Fibroblast of skin of right quadriceps (primary cell): ENCODE results near the gene XRCC2.
"Not testable (repeated sequence)": the region's sequence is repeated elsewhere in the genome, so short reads cannot be mapped to it uniquely, and the experiment has no call there.

Experiments used
- DNase-seq: peaks from one replicate; pipeline ENCODE4 v3.0.0-alpha.2; 2013

XRCC2 gene

DNA sequence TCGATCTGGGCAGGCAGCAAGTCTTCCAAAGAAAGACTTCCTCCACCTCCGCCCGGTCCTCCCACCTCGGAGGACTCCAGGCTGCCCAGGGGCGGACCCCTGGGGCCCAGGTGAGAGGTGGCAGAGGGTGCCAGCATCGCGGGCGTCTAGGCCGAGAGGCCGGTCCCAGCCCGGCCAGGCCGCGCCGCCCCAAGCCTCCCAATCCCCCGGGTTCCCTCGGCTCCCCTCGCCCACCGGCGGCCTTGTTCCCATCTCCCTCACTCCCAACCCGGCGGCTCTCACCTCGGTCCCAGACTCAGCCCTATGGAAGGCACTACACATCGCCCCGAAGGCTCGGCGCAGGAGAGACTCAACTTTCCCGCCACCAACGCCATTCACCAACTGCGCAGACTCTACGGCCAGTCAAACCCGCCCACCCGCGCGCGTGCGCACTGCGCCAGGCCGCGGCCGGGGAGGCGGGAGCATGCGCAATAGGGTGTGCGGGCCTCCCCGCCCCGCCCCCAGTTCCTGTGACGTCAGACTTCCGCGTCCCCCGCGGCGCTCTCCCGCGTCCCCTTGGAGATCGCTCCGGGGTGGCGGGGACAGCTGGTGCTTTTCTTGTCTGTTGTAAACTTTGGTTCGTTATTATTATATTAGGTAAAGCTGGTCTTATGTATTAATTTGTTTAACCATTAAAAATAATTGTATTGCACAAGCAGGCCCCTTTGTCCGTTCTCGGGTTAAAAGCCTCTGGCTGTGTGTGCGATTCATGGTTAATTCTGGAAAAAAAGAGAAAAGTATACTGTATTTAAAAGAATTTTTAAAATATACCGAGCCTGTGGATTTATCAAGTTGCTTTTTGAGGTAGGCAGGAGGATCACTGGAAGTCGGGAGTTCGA lies at the start of gene XRCC2:
TSS of gene XRCC2 (minus strand) at position 383 of the 878 bp plus-strand sequence. CDS start at position 321, 62 bp downstream.
- peak; percentile 90 for DNase-seq

DNA sequence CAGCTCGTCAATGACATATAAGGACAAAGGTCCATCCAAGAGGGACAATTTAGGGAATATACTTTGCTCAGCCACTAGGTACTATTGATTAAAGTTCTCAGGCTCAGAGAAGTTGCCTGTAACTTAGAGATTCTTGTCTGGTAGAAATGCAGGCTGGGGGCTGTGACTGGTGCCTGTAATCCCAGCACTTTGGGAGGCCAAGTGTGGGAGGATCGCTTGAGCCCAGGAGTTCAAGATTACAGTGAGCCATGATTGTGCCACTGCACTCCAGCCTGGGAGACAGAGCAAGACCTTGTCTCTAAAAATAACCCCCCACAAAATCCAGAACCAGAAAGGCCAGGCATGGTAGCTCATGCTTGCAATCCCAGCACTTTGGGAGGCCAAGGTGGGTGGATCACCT lies 47.4 kb upstream of the XRCC2 start:
- no peak for DNase-seq

DNA sequence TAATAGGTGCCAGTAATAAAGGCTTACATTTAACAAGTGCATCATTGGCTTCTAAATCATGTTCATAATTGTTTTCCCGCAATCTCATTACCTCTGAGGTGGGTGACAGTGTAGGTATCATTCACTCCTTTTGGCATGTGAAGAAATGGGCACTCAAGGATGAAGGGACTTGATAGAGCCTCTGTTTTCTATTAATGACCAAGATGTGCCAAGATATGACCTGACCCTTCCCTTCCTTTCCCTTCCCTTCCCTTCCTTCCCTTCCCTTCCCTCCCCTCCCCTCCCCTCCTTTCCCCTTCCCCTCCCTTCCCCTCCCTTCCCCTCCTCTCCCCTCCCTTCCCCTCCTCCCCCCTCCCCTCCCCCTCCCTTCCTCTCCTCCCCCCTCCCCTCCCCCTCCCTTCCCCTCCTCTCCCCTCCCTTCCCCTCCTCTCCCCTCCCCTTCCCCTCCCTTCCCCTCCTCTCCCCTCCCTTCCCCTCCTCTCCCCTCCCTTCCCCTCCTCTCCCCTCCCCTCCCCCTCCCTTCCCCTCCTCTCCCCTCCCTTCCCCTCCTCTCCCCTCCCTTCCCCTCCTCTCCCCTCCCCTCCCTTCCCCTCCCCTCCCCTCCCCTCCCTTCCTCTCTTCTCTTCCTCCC lies 36.6 kb upstream of the XRCC2 start:
- not testable (repeated sequence) for DNase-seq

DNA sequence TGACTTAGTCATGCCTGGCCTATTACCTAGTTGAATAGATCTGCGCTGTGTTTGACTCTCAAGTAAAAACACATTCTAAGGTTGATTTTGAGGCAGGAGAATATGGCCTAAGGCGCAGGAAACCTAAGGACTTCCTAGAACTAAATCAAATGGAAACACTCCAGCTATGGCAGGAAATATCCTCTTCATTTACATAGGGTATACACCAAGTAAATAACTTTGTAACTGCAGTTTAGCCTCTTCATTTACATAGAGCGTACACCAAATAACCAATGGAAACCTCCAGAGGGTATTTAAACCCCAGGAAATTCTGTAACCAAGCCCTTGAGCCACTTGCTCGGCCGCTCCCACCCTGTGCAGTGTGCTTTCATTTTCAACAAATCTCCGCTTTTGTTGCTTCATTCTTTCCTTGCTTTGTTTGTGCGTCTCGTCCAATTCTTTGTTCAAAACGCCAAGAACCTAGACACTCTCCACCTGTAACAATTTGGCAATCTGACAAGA lies 35.6 kb upstream of the XRCC2 start:
- DNase-seq = no peak

DNA sequence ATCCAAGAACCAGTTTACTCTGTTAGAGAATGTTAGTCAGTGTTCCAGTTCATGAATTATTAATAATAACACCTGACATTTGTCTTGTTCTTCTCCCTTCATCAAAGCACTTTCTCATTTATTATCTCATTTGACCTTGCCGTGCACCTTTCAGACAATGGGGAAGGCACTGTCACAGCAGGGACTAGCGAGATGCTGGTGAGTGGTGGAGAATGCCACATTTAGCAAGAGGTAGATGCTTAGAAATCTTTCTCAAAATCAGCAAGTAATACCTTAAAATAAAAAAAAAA lies 34.2 kb upstream of the XRCC2 start:
- DNase-seq = no peak

DNA sequence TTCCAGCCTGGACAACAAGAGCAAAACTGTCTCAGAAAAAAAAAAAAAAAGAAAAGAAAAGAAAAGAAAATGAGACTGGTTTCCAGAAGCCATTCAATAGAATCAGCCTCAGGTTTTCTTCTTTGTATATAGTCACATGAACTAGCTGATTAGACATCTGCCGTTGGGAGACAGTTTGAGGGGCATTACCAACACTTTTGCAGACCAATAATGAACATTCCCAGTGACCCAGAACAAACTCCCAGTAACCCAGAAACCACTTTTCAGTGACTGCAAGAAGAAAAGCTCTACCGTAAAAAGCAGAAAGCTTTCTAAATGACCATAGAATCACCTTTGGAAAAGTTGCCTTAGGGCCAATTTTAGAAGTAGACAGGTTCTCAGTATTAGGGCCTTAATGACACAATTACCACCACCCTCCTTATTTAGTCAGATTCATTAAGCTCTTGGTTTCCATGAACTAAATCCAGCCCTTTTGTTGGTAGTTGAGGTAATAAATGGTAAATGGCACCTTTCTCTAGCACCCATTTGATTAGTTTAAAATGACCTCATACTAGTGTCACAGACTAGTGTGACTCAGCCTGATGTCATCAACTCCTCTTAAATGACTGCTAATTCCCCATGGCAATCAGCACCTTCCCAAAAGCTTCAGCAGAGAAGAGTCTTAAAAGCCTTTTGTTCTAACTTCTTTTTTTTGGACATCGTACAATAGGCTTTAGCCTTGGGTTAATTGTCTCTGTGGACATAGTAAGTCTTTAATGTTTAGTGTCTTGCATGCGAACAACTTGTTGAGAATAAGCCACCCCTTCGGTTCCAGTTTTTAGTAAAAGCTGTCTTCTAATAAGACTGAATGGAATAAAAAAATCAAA lies 33.6 kb upstream of the XRCC2 start:
- peak; percentile 9 for DNase-seq

DNA sequence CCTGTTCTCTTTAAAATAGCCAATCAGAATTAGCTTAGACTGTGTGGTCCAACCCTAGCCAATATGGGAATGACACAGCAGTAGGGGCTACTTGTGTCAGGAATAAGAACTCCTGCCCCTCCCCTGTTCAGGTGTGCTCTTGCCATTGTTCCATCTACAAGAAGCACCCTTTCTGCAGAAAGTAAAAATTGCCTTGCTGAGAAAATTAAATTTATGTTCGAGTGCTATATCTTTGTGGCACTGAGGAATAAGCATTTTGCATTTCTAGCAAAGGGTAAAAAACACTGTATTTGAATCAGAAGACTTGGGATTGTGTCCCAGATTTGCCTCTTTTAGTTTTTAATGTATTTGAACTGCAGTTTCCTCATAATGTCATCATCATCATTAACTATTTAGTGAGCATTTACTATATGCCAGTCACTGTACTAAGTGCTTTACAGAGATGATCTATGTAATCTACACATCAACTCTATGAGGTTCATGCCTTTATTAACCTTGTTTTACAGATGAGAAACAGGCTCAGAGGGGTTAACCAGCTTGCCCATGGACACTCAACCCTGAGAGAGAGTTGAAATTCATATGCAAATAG lies 28.9 kb upstream of the XRCC2 start:
- no peak for DNase-seq

DNA sequence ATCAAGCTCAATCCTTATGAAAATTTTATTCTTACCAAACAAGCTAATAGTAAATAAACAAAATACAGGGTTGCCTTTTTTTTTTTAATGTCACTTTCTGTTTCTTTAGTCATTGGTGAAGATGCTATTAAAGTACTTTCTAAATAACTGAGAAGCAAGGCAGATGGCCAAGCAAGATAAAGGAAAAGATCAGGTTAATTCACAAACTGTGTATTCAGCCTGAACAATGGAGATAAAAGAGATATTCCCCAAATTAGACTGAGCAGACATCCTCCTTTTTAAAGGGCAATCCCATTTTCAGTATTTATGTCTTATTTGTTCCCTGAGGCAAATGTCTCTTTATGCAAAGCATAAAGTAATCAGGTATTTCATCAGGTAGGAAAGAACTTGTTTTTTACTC lies 23.1 kb upstream of the XRCC2 start:
- no peak for DNase-seq

DNA sequence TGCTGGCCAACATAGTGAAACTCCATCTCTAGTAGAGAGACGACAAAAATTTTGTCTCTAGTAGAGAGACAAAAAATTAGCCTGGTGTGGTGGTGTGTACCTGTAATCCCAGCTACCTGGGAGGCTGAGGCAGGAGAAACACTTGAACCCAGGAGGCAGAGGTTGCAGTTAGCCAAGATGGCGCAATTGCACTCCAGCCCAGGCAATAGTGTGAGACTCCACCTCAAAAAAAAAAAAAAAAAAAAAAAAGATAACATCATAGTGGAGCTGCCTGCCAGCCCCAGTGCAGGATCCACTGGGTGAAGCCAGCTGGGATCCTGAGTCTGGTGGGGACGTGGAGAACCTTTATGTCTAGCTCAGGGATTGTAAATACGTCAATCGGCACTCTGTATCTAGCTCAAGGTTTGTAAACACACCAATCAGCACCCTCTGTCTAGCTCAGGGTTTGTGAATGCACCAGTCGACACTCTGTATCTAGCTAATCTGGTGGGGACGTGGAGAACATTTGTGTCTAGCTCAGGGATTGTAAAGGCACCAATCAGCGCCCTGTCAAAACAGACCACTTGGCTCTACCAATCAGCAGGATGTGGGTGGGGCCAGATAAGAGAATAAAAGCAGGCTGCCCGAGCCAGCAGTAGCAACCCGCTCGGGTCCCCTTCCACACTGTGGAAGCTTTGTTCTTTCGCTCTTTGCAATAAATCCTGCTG lies 21.5 kb upstream of the XRCC2 start:
- DNase-seq = not testable (repeated sequence)

DNA sequence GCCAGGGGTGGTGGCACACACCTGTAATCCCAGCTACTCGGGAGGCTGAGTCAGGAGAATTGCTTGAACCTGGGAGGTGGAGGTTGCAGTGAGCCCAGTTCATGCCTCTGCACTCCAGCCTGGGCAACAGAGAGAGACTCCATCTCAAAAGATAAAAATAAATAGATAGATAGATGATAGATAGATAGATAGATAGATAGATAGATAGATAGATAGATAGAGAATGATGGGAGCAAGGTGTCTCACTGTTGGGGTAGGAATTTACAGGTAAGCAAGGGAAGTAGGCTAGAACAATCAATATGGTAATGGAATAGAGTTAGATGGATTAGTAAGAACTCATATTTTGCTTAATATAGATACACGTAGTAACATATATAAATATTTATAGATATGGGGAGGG lies 16.3 kb upstream of the XRCC2 start:
- not testable (repeated sequence) for DNase-seq

DNA sequence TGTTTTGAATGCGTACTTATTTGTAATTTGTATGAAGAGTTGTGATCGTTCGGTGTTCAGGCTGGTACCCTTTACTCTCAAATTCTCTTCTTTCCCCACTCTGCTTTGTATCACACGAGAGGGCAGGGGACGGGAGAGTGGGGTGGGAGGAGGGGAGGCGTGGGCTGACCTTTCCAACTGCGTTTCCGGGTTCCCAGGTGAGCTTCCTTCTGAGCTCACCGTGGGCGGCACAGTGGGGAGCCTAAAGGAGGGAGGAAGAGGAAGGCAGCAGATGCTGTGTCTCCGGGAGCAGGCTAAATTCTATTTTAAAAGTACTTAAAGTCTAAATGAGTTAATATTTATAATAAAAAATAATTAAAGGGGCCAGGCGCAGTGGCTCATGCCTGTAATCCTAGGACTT lies 7.4 kb upstream of the XRCC2 start:
- no peak for DNase-seq

DNA sequence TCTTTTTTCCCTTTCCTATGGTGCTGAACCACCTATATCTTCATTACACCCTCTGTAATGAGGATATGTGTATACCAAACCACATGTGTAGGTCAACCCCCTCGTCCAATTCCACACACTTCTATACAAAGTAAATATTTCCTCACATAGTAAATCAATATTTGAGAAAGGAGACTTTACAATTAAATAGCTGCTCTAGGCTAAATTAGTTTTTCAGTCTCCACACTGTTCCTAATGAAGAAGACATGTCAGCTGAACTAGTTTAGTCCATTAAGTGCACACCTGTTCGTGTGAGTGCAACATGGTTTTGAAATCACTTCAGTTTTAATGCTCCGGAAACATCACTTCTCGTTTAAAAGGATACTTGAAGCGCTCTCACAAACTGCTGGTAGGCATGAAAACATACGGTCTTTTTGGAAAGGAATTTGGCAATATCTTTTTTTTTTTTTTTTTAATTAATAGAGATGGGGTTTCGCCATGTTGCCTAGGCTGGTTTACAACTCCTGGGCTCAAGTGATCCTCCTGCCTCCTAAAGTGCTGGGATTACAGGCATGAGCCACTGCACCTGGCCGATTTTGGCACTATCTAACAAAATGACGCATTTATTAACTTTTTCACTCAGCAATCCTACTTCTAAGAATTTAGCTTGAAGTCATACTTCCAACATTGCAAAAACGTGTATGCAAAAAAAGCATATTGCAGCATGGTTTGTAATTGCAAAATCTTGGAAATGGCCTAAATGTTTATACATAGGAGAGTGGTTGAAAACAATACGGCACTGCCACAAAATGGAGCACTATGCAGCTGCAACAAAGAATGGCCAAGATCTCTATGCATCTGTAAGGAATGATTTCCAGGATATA lies 2.1 kb upstream of the XRCC2 start:
- DNase-seq = no peak

DNA sequence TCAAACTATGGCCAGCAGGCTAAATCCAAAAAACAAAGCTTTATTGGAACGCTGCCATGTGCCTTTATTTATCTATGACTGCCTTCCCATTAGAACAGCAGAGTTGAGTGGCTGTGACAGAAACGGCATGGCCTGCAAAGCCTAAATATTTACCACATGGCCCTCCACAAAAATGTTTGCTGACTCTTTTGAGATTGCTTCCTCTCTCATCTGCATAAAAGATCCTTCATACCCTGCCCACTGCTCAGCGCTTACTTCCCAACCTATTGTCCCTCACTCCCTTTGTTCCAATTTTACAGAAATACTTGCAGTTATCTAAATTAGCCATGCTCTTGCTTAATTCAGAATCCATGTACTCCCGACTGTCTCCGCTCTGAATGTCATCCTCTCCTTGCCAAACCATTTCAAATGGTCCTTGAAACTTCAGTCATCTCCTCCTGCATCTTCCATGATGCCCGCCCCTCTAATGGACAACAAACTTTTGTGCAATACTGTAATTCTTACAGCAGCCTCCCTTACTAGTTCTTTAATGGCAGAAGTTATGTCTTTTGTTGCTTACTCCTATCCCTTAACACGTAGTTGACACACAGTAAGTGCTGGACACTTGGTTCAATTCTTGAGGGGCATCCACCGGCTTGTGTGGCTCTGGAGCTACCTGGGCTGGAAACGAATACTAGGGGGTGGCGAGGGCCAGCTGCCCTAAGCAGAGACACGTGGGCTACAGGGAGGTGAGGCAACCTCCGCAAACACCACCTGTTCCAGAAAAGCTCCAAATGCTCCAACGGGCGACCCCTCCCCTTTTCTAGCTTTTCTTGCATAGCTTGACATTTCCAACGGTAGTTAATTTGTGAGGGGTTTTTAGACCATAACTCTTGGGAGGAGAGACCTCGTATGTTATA lies 832 bp downstream of the XRCC2 start:
- DNase-seq = peak; percentile 12

DNA sequence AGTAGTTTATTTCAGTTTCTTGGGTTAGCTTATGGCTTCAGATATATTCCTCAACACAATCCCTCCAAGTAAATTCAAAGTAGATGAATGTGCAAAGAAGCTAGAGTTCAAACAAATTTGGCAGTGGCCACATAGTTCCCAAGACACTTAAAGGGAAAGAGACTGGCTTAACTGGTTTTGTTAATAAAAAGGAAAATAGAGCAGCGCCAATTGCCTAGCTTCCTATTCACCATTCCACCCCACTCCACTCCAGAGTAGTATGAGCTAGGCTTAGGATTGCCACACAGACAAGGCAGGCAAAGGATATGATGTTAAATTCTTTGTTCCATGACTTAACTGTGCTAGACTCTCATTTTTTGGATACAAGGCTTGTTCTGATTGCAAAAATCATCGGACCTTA lies 2.0 kb downstream of the XRCC2 start:
- DNase-seq = no peak

DNA sequence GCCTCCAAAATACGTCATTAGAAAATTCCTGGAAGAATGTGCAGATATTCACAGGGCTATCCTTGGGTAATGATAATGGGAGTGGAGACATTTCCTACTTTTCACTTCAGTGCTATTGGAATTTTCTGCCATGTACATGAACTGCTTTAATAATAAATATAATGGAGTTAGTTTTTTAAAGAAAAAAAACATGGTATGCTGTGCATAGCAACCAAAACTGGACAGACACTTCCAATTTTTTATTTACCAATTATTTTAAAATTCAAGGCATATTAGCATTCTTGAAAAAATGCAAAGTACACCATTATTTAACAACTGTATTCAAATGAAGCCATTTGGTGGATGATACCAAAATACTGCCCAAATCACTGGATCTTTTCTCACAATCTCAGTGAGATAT lies 3.3 kb downstream of the XRCC2 start:
- no peak for DNase-seq

DNA sequence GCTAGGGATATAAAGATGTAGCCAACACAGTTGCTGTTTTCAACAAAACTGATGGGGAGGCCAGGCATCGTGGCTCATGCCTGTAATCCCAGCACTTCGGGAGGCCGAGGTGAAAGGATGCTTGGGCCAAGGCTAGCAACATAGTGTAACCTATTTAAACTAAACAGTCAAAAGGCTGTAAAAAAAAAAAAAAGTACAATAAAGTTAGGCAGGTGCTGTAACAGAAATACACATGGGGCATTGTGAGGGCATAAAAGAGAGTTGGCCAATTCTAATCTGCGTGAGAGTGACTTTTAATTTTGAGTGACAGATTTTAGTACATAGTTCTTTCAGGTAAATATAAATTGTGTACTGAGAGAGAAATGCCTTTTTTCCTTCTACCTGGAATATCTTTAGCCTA lies 6.2 kb downstream of the XRCC2 start:
- DNase-seq = no peak

DNA sequence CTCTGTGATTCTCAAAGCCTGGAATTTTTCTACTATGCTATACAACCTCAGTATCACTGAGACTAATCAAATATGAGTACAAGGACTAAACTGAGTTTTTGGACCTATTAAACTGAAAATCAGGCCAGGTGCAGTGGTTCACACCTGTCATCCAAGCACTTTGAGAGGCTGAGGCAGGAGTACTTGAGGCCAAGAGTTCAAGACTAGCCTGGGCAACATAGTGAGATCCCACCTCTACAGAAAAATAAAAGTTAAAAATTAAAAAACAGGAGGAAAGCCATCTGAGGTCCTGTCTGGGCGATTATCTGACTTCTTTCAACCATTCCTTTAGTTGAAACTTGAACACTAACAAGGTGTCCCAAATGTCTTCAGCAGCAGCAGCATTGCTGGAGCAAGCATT lies 7.0 kb downstream of the XRCC2 start:
- DNase-seq = no peak

DNA sequence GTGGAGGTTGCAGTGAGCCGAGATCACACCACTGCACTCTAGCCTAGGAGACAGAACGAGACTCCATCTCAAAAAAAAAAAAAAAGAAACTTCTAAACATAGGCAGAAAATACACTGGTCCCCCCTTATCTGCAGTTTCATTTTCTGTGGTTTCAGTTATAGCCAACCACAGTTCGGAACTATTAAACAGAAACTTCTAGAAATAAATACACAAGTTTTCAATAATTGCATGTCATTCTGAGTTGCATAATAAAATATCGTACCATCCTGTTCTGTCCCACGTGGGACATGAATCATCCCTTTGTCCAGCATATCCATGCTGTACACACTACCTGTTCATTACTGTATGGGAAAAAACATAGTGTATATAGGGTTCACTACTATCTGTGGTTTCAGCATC lies 8.0 kb downstream of the XRCC2 start:
- no peak for DNase-seq

DNA sequence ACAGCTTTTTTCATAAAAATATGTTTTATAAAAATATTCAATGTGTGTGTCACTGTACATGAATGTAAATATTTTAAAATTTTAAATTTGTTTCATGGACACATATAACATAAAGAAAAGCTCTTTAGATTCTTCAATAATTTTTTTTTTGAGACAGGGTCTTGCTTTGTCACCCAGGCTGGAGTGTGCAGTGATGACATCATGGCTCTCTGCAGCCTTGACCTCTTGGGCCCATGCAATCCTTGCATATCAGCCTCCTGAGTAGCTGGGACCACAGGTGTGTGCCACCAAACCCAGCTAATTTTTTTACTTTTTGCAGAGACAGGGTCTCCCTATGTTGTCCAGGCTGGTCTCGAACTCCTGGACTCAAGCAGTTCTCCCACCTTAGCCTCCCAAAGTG lies 9.9 kb downstream of the XRCC2 start:
- DNase-seq = no peak

DNA sequence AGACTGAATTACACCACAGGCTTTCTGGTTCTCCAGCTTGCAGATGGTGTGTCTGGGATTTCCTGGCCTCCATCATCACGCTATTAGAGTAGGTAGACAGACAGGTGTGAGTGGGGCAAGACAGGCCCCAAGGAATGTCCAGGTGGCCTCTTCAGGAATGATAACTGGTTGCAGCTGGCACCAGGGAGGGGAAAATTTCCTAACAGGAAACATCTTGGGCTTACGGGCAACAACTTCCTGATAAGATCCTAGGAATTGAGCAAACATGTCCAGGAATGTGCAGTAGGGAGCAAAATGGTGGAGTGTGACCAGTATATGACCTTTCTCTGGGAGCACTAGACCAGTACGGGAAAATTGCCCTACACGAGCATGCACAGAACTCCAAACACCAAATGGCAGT lies 11.3 kb downstream of the XRCC2 start:
- no peak for DNase-seq
